IPS-18a (cell line): Measurements from ENCODE around the gene PCDHAC1.

Source experiments
- H3K27ac ChIP-seq: one replicate; pipeline ENCODE4 v1.5.1; 2013; ENCODE audit warnings: low read length
- H3K27me3 ChIP-seq: one replicate; pipeline ENCODE4 v1.6.1; 2013; ENCODE audit warnings: mild to moderate bottlenecking, low read length; ENCODE audit not compliant: control insufficient read depth, insufficient read depth
- H3K36me3 ChIP-seq: one replicate; pipeline ENCODE4 v1.6.1; 2013; ENCODE audit warnings: low read depth, low read length; ENCODE audit not compliant: control insufficient read depth
- H3K4me1 ChIP-seq: one replicate; pipeline ENCODE4 v1.6.1; 2013; ENCODE audit warnings: low read depth, low read length; ENCODE audit not compliant: control insufficient read depth
- H3K4me3 ChIP-seq: one replicate; pipeline ENCODE4 v1.5.1; 2013; ENCODE audit warnings: low read length
- H3K9ac ChIP-seq: one replicate; pipeline ENCODE4 v1.6.1; 2013; ENCODE audit warnings: mild to moderate bottlenecking, low read length, moderate library complexity
- H3K9me3 ChIP-seq: one replicate; pipeline ENCODE4 v1.6.1; 2013; ENCODE audit warnings: low read depth, low read length; ENCODE audit not compliant: control insufficient read depth

PCDHAC1 gene

DNA sequence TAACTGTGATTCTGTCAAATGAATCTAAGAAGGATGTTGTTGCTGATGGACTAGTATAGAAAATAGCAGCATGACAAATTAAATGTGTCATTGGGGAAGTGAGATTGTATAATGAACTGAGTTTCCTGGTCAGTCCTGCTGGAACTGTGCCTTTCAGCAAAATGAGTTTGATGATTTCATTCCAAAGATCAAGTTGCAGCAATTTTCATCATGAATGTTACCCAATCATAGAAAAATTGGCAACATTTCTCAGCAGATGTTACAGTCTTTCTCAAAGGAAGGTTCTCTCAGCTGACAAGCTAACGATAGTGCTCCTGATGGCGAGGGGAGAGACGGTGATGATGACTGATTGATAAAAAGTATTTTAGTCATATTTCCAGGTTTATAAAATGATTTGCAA is 50.9 kb downstream of the PCDHAC1 start:
- H3K27me3 ChIP-seq = no peaks in the 10 kb centered on the region
- no peak overlapping the region for H3K27ac ChIP-seq
- no peak overlapping the region for H3K9ac ChIP-seq
- H3K9me3 ChIP-seq = no peaks in the 10 kb centered on the region
- no peaks in the 10 kb centered on the region for H3K36me3 ChIP-seq
- no peaks in the 10 kb centered on the region for H3K4me1 ChIP-seq
- H3K4me3 ChIP-seq = no peak overlapping the region

DNA sequence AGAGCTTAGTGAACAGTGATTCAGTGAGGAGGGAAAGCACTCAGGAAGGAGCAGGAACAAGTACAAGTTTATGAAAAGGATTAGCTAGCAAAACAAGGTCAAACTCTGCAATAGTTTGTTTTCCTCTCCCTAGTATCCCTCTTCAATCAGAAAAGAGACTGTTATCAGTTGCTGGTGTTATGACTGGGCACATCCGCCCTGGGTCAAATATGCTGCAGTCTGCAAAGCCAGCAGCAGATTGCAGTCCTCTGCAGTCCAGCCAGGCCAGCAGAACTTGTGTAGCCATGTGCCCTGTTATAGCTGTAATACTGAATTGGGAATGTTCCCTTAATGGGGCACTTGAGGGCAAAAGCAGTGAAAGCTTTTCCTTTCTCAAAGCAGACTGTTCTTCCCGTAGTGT is 52.2 kb downstream of the PCDHAC1 start:
- Histone ChIP-seq H3K4me3 (no peak overlapping the region), H3K36me3 (no peaks in the 10 kb centered on the region), H3K4me1 (no peaks in the 10 kb centered on the region), H3K27ac (no peak overlapping the region), H3K9me3 (no peaks in the 10 kb centered on the region), H3K9ac (no peak overlapping the region), H3K27me3 (no peaks in the 10 kb centered on the region)

DNA sequence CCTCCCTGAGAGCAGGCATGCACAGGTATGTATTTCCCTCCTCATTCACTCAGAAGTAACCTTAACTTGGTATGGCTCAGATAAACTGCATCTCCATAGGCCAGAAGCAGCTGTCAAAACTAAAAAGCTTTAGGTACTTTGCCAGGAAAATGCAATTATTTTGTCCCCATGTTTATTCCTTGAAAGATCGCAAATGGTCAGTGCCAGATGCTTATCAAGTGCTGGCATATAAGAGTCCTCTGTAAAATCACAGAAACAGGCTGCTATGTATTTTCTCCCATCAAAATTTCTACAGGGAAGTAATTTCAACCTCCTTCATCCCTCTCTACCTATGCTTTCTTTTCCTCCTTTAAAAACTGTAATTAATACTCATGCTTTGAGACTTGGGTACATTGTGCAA is 52.9 kb downstream of the PCDHAC1 start:
- no peak overlapping the region for H3K4me3 ChIP-seq
- no peaks in the 10 kb centered on the region for H3K36me3 ChIP-seq
- no peaks in the 10 kb centered on the region for H3K9me3 ChIP-seq
- no peaks in the 10 kb centered on the region for H3K4me1 ChIP-seq
- no peak overlapping the region for H3K9ac ChIP-seq
- no peaks in the 10 kb centered on the region for H3K27me3 ChIP-seq
- no peak overlapping the region for H3K27ac ChIP-seq
